Measurements from ENCODE around the gene ABCA12.

ABCA12 gene

DNA sequence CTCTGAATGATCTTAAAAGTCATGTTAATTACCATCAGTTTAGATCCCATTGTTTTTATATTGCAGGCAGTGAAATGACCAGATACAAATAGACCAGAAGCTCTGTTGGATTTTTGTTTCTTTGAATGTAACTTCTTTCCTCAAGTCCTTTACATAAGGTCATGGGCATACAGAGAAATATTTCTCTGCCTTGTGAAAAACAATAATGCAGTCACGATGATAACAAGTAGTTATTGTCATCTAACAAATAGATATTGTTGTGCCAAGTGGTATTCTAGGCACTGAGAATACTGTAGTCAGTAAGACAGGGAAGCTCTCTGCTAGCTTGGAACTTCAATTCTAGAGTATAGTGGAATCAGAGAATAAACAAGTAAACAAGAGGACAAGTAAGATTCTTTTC lies 234.2 kb downstream of the ABCA12 start:
- DNase-seq, result no peak

DNA sequence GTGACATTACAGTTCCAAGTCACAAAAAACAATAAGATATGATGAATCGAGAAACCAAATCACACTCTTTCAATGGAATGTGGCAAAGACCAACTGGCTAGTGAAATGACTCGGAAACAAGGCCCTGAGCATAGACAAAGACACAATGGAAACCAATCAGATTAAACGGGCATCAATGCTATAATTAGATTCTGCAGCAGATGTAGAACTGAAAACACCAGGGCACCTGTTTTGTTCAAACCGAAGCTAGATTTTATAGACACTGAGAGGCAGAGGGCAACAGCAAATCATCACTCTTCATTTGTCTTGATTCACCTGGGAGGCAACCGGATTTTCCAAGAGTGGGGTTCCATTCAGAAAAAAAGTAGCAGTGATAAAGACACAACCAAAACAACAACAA lies 236.1 kb downstream of the ABCA12 start:
- DNase-seq, result peak in 2 of 3 experiments; percentile 38 to 82

DNA sequence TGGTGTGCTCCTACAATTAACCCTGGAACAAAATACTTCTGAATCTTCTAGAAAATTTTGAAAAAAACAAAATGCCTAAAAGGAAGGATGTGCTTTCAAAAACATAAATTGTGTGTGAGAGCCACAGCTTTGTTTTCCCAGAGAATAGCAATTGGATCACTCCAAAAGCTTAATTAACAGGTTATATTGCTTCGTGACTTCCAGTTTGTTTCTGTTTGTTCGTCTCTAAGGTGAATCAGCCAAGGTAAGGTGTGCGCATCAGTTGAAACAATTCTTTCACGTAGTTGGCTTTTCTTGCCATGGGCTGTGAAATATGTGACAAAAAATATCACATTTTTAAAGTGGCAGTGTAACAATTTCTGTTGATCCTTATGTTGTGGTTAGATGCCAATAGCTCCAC lies 238.7 kb downstream of the ABCA12 start:
- peak in 2 of 3 experiments; percentile 39 to 62 for DNase-seq

DNA sequence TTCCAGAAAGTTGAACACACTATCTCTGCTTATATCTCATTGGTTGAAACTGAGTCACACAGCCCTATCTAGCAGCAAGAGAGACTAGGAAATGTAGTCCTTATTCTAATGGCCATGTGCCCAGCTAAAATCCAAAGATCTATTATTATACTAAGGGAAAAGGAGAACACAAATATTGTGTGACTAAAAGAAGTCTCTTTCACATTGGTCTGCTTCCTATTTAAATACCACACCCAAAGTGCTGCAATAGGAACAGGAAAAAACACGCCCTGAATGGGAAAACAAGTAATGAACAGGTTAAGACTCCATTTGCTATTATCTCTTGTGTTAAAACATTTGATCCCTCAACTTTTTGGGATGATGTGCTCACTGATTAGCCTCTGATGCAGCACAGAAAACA lies 242.2 kb downstream of the ABCA12 start:
- DNase-seq, result no peak

DNA sequence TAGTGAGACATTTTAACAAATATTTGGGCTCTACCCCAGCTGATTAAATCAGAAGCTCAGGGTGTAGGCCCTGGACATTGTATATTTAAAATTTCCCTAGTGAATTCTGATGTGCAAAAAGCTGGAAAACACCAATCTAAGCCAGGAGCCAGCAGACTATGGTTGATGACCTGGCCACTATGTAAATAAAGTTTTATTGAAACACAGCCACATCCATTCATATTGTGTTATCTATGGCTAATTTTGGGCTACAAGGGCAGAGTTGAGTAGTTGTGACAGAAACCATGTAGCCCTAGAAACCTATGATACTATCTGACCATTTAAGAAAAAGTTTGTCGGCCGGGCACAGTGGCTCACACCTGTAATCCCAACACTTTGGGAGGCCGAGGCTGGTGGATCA lies 243.0 kb downstream of the ABCA12 start:
- DNase-seq, result no peak

DNA sequence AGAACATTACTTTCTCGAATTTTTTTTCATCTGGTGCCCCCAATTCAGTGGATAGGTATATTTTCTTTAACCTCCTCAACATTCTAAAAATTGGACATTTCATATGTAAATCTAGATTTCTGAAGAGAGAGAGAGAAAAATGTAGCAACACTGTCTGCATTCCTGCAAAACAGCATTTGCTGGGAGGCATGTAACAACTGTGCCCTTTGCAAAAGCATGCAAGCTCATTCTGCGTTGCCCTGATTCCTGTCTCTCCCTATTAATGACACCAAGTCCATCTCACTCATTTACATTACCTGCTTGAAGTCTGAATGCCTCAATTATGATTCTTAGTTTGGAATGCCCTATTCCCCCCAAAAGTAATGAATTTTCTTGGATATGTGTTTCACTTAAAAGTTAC lies 249.1 kb downstream of the ABCA12 start:
- no peak for DNase-seq

DNA sequence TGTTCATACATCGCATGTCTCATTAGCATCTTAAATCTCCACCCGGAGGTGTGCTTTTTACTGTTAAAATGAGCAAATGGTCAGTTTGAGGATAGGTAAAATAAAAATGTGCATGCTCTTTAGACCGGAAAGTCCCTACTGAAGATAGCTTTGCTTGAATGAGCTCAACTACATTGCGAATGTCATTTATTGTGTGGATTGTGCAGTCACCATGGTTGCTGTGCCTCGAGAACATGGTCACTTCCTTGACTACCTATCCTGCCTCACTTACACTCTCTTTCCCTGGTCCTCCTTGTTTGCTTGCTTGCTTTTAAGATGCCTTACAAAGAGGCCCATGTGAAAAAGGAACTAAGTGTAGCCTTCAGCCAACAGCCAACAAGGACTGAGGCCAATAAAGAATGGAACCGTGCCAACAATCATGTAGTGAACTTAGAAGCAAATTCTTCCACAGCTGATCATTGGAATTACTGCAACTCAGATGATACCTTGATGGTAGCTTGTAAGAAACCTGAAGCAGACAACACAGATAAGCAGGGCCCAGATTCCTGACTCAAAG lies 256.7 kb downstream of the ABCA12 start:
- no peak for DNase-seq
